SU-DHL-6 (cell line): Measurements from ENCODE around the gene MAN2A1.

Experiments
- H2AFZ ChIP-seq: fragments of 200-600 bp; sonication (generic); 2 replicates; pipeline ENCODE4 v1.6.1; 2014; ENCODE audit warnings: low read depth, mild to moderate bottlenecking, moderate library complexity, mixed read lengths, antibody characterized with exemption, low read length; ENCODE audit not compliant: severe bottlenecking
- H3F3A ChIP-seq: fragments of 200-600 bp; shearing (Covaris generic); 2 replicates; pipeline ENCODE4 v1.6.0; 2016; ENCODE audit warnings: antibody characterized with exemption, mild to moderate bottlenecking; ENCODE audit not compliant: insufficient read depth
- H3K27ac ChIP-seq: fragments of 200-600 bp; sonication (generic); 2 replicates; pipeline ENCODE4 v1.5.1; 2016; ENCODE audit warnings: low read depth, mild to moderate bottlenecking, low read length, moderate library complexity, mixed read lengths
- H3K27me3 ChIP-seq: fragments of 200-600 bp; sonication (generic), shearing (Covaris generic); 2 replicates; pipeline ENCODE4 v1.6.0; 2014; ENCODE audit warnings: mild to moderate bottlenecking, low read length
- H3K36me3 ChIP-seq: fragments of 200-600 bp; sonication (generic); 2 replicates; pipeline ENCODE4 v1.6.1; 2014; ENCODE audit warnings: mild to moderate bottlenecking, low read length, mixed read lengths
- H3K4me2 ChIP-seq: fragments of 300-600, 200-600 bp; shearing (Covaris generic), sonication (generic); 2 replicates; pipeline ENCODE4 v1.6.0; 2014; ENCODE audit warnings: low read length, low read depth, mild to moderate bottlenecking; ENCODE audit not compliant: poor library complexity, severe bottlenecking
- H3K4me3 ChIP-seq: fragments of 200-600 bp; sonication (generic); 2 replicates; pipeline ENCODE4 v1.5.1; 2014; ENCODE audit warnings: antibody characterized with exemption, low read length, mild to moderate bottlenecking, mixed read lengths; ENCODE audit not compliant: insufficient read depth, poor library complexity, severe bottlenecking
- H3K79me2 ChIP-seq: fragments of 200-600 bp; sonication (generic); 2 replicates; pipeline ENCODE4 v1.6.1; 2014; ENCODE audit warnings: mild to moderate bottlenecking, low read length, moderate library complexity; ENCODE audit not compliant: insufficient read depth
- H3K9ac ChIP-seq: fragments of 200-600 bp; sonication (generic); 2 replicates; pipeline ENCODE4 v1.7.0; 2014; ENCODE audit warnings: mild to moderate bottlenecking, low read length
- H3K9me2 ChIP-seq: fragments of 200-600 bp; sonication (generic); replicated peaks from 2 replicates; pipeline ENCODE4 v1.6.1; 2014; ENCODE audit warnings: low read length; ENCODE audit not compliant: insufficient read depth
- H3K9me3 ChIP-seq: fragments of 200-600 bp; sonication (generic); 2 replicates; pipeline ENCODE4 v1.6.1; 2014; ENCODE audit warnings: low read length, mixed read lengths; ENCODE audit not compliant: insufficient read depth
- H4K20me1 ChIP-seq: fragments of 200-600 bp; sonication (generic); 2 replicates; pipeline ENCODE4 v1.6.1; 2014; ENCODE audit warnings: low read depth, mild to moderate bottlenecking, antibody characterized with exemption, low read length, moderate library complexity, mixed read lengths
- CTCF ChIP-seq: fragments of 200-600 bp; sonication (generic); IDR thresholded peaks from one replicate; pipeline ENCODE4 v1.5.1; 2017; ENCODE audit warnings: antibody characterized with exemption, mild to moderate bottlenecking, low read length, moderate library complexity; ENCODE audit not compliant: insufficient read depth, poor library complexity, severe bottlenecking
- EZH2phosphoT487 ChIP-seq: fragments of 200-600 bp; sonication (generic), shearing (Covaris generic); conservative IDR thresholded peaks from 2 replicates; pipeline ENCODE4 v1.6.1; 2018; ENCODE audit warnings: mild to moderate bottlenecking, antibody characterized with exemption, low read length, moderate library complexity, mixed read lengths

The MAN2A1 gene

GRCh38 chr5:109719978-109720377 is 30.3 kb downstream of the MAN2A1 start:
- Histone ChIP-seq H3K9ac (no peak overlapping the region), H3K79me2 (no peaks in the 10 kb centered on the region), H2AFZ (no peak overlapping the region), H4K20me1 (no peaks in the 10 kb centered on the region; the same call in 1 of the 2 replicates), H3K36me3 (peaks cover 19% of the 10 kb centered on the region), H3F3A (0 out of 2 replicates have a peak, but pooled peaks cover 4% of the 10 kb centered on the region), H3K4me2 (no peak overlapping the region), H3K4me3 (no peak overlapping the region), H3K9me3 (no peaks in the 10 kb centered on the region), H3K27me3 (no peaks in the 10 kb centered on the region), H3K9me2 (no peaks in the 10 kb centered on the region), H3K27ac (no peak overlapping the region)
- TF ChIP-seq CTCF (no peak), EZH2phosphoT487 (no peak)

- Histone ChIP-seq H3K9ac (no peak overlapping the region), H3K27me3 (no peaks in the 10 kb centered on the region), H3K79me2 (no peaks in the 10 kb centered on the region), H2AFZ (no peak overlapping the region), H4K20me1 (no peaks in the 10 kb centered on the region; the same call in 1 of the 2 replicates), H3K36me3 (peaks cover 6% of the 10 kb centered on the region), H3F3A (no peaks in the 10 kb centered on the region), H3K4me3 (no peak overlapping the region), H3K4me2 (no peak overlapping the region), H3K27ac (no peak overlapping the region), H3K9me3 (no peaks in the 10 kb centered on the region), H3K9me2 (no peaks in the 10 kb centered on the region)
- no peak for TF ChIP-seq EZH2phosphoT487
- no peak for TF ChIP-seq CTCF
These were observed 32.0 kb downstream of the MAN2A1 start for GRCh38 chr5:109721741-109722140.

GRCh38 chr5:109723606-109724005 is 33.9 kb downstream of the MAN2A1 start:
- Histone ChIP-seq H4K20me1 (no peaks in the 10 kb centered on the region; the same call in 1 of the 2 replicates), H3K4me2 (no peak overlapping the region), H2AFZ (no peak overlapping the region), H3K79me2 (no peaks in the 10 kb centered on the region), H3K9ac (no peak overlapping the region), H3K9me2 (no peaks in the 10 kb centered on the region), H3K27me3 (no peaks in the 10 kb centered on the region), H3K36me3 (peaks cover 6% of the 10 kb centered on the region; the same call in 1 of the 2 replicates), H3K27ac (no peak overlapping the region), H3K4me3 (no peak overlapping the region), H3F3A (no peaks in the 10 kb centered on the region), H3K9me3 (no peaks in the 10 kb centered on the region)
- TF ChIP-seq CTCF, result no peak
- no peak for TF ChIP-seq EZH2phosphoT487
